Effector memory CD4-positive, alpha-beta T cell (primary cell): ENCODE data around the gene VPS37C.

Source experiments
- DNase-seq, 3 donors: peaks; one replicate each; pipeline ENCODE4 v3.0.0-alpha.2; 2020
- H3K27ac ChIP-seq: 2 replicates; pipeline ENCODE4 v1.7.0; 2013; ENCODE audit warnings: mild to moderate bottlenecking, low read length, moderate library complexity; ENCODE audit not compliant: insufficient read depth, poor library complexity, severe bottlenecking
- H3K27me3 ChIP-seq: replicated peaks from 2 replicates; pipeline ENCODE4 v1.7.0; 2013; ENCODE audit warnings: mild to moderate bottlenecking, low read length; ENCODE audit not compliant: insufficient read depth, control insufficient read depth, poor library complexity, severe bottlenecking
- H3K36me3 ChIP-seq: 2 replicates; pipeline ENCODE4 v1.7.0; 2013; ENCODE audit warnings: mild to moderate bottlenecking, low read length, moderate library complexity; ENCODE audit not compliant: control insufficient read depth, insufficient read depth
- H3K4me1 ChIP-seq: 2 replicates; pipeline ENCODE4 v1.7.0; 2013; ENCODE audit warnings: low read length, mild to moderate bottlenecking; ENCODE audit not compliant: control insufficient read depth, insufficient read depth, poor library complexity, severe bottlenecking
- H3K4me3 ChIP-seq: 2 replicates; pipeline ENCODE4 v1.7.0; 2013; ENCODE audit warnings: low read length, low read depth, mild to moderate bottlenecking; ENCODE audit not compliant: insufficient read depth, poor library complexity, severe bottlenecking
- H3K9me3 ChIP-seq: 2 replicates; pipeline ENCODE4 v1.7.0; 2013; ENCODE audit warnings: mild to moderate bottlenecking, low read length, moderate library complexity; ENCODE audit not compliant: control insufficient read depth

The VPS37C gene

DNA sequence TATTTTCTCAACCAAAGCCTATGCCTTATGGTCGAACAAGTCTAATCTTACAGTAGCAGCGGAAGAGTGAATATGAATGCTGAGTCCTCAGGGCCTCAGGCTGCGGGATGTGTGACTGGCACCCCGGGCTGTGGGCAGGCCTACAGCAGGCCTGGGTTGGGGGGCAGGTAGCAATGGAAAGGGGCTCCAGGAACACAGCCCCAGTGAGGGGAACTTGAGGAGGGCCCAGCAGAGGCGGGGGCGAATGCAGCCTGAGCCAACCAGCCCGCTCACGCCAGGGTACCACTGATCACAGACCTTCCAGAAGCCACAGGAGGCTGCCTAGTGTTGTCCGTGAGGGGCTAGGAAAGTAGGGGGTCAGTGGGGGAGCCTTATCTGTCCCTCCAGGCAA lies 70.2 kb downstream of the VPS37C start:
- H3K9me3 ChIP-seq = no peaks in the 10 kb centered on the region
- no peaks in the 10 kb centered on the region for H3K36me3 ChIP-seq
- no peak for DNase-seq
- H3K27me3 ChIP-seq = no peaks in the 10 kb centered on the region
- H3K4me3 ChIP-seq = peak overlapping the region; percentile 5
- H3K4me1 ChIP-seq = peaks cover 31% of the 10 kb centered on the region
- peak overlapping the region; percentile 66 for H3K27ac ChIP-seq

- no peaks in the 10 kb centered on the region for H3K36me3 ChIP-seq
- no peaks in the 10 kb centered on the region for H3K9me3 ChIP-seq
- peak overlapping the region; percentile 66 for H3K27ac ChIP-seq
- H3K4me3 ChIP-seq = no peak overlapping the region
- no peak for DNase-seq
- H3K27me3 ChIP-seq = no peaks in the 10 kb centered on the region
- H3K4me1 ChIP-seq = peaks cover 31% of the 10 kb centered on the region
Measured at GRCh38 chr11:61090521-61090920, 70.7 kb downstream of the VPS37C start.

DNA sequence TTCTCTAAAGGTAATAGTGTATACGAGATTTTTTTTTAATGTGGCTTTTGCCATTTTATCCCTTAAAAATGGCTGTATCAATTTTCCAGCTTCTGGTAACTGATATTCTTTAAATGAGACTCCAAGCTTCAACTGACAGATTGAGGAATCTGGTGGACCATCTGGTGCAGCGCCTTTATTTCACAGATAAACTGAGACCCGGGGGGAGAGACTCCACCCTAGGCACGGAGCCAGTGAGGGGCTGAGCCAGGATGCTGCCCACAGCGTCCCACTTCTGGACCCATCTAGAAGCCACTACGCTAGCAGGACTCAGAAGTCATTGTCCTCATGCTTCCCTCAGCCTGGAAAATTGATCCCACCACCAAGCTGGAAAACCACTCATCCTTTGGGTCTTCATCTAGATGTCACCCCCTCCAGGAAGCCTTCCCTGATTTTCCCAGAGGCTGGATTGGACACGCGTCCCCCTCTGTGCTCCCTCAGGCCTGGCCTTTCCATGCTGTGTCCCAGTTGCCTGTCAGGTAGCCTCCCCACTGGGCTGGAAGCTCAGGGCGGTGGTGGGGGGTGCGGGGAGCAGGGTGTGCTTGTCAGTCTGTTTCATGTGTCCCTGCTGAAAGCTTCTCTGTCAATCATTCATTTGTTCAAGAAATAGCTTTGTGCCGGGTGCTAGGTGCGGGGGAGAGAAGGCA lies 71.3 kb downstream of the VPS37C start:
- Histone ChIP-seq H3K36me3 (no peaks in the 10 kb centered on the region), H3K4me3 (no peak overlapping the region), H3K27ac (peak overlapping the region; percentile 66), H3K4me1 (peaks cover 31% of the 10 kb centered on the region), H3K9me3 (no peaks in the 10 kb centered on the region), H3K27me3 (no peaks in the 10 kb centered on the region)
- no peak for DNase-seq

- peaks cover 34% of the 10 kb centered on the region for H3K4me1 ChIP-seq
- H3K27me3 ChIP-seq = no peaks in the 10 kb centered on the region
- no peaks in the 10 kb centered on the region for H3K36me3 ChIP-seq
- no peak for DNase-seq
- no peaks in the 10 kb centered on the region for H3K9me3 ChIP-seq
- no peak overlapping the region for H3K4me3 ChIP-seq
- no peak overlapping the region for H3K27ac ChIP-seq
Measured at GRCh38 chr11:61087426-61088119, 73.7 kb downstream of the VPS37C start.

DNA sequence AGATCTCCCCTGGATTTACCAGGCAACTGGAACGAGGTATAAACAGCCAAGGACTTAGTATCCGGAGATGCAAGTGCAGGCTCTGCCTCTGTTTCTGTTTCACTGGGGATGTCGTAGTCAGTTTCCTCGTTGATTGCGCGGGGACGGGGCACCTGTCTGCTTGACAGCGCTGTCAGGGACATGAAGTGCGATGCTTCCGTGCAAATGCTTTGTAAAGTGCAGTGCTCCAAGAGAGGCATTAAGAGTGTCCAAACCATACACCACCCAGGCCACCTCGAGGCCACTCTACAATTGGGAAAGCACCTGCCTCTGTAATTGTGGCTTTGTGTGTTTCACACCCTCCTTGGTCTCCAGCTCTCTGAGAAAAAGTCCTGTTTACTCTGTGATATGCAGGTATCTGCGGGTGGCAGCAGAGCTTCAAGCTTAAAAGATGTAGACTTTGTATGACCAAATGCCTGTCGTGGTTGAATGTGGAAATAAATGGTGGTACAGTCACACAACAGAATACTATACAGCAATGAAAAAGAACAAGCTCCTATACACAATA lies 77.6 kb downstream of the VPS37C start:
- Histone ChIP-seq H3K36me3 (no peaks in the 10 kb centered on the region), H3K4me3 (peak overlapping the region; percentile 20), H3K9me3 (no peaks in the 10 kb centered on the region), H3K27me3 (no peaks in the 10 kb centered on the region), H3K4me1 (peaks cover 40% of the 10 kb centered on the region), H3K27ac (peak overlapping the region; percentile 88)
- peak; percentile 50 to 69 (median 53) for DNase-seq

- peak overlapping the region; percentile 88 for H3K27ac ChIP-seq
- no peaks in the 10 kb centered on the region for H3K36me3 ChIP-seq
- peaks cover 40% of the 10 kb centered on the region for H3K4me1 ChIP-seq
- peak overlapping the region; percentile 20 for H3K4me3 ChIP-seq
- no peaks in the 10 kb centered on the region for H3K9me3 ChIP-seq
- DNase-seq = peak in 1 of 3 donors; percentile 19
- no peaks in the 10 kb centered on the region for H3K27me3 ChIP-seq
Measured at GRCh38 chr11:61082931-61083531, 78.2 kb downstream of the VPS37C start.

- no peak for DNase-seq
Measured at GRCh38 chr11:61082062-61082870, 79.0 kb downstream of the VPS37C start.

DNA sequence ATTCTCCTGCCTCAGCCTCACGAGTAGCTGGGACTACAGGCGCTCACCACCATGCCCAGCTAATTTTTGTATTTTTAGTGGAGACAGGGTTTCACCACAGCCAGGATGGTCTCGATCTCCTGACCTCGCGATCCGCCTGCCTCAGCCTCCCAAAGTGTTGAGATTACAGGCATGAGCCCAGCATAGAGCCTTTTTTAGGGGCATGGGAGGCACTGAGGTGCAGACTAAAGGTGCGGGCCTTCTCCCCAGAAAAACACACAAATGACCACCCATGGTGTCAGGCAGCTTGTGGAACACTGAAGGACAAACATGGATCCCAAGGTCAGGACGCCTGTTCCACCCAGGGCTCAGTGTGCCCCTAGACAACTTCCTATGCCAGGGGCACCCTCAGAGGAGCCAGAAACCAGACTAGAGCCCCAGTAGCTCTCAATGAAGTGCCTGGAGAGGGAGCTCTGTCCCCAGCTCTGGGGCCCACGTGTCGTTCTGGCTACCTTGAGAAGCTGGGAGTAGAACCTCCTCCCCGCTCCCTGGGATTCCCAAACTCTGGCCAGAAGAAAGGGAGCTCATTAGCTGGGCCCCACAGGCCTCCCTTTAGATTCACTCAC lies 80.1 kb downstream of the VPS37C start:
- H3K9me3 ChIP-seq = no peaks in the 10 kb centered on the region
- peak overlapping the region; percentile 88 for H3K27ac ChIP-seq
- H3K36me3 ChIP-seq = no peaks in the 10 kb centered on the region
- H3K4me3 ChIP-seq = peak overlapping the region; percentile 10
- no peak for DNase-seq
- peaks cover 44% of the 10 kb centered on the region for H3K4me1 ChIP-seq
- no peaks in the 10 kb centered on the region for H3K27me3 ChIP-seq

More at GRCh38 chr11:61082062-61082870, 79.0 kb downstream of the VPS37C start:
- H3K27me3 ChIP-seq = no peaks in the 10 kb centered on the region
- peak overlapping the region; percentile 88 for H3K27ac ChIP-seq
- H3K9me3 ChIP-seq = no peaks in the 10 kb centered on the region
- H3K4me1 ChIP-seq = peaks cover 40% of the 10 kb centered on the region
- no peaks in the 10 kb centered on the region for H3K36me3 ChIP-seq
- H3K4me3 ChIP-seq = no peak overlapping the region

- peak overlapping the region; percentile 88 for H3K27ac ChIP-seq
- peak overlapping the region; percentile 34 for H3K4me3 ChIP-seq
- no peaks in the 10 kb centered on the region for H3K36me3 ChIP-seq
- peak in 1 of 3 donors; percentile 37 for DNase-seq
- no peaks in the 10 kb centered on the region for H3K27me3 ChIP-seq
- H3K9me3 ChIP-seq = no peaks in the 10 kb centered on the region
- H3K4me1 ChIP-seq = peaks cover 50% of the 10 kb centered on the region
Measured at GRCh38 chr11:61080526-61080925, 80.7 kb downstream of the VPS37C start.
